RWPE1 (cell line): ENCODE measurements around the gene PDE4C.

ENCODE experiments used
- CTCF ChIA-PET: fragments of 350-600 bp; sonication (Branson Sonifier 250); formaldehyde crosslinking; extraction: SDS; loops from one replicate; lab custom pipeline; 2021; lab: Yijun Ruan, JAX
- POLR2A ChIA-PET: fragments of 400-600 bp; formaldehyde crosslinking; extraction: SDS; loops from one replicate; lab custom pipeline; 2020; ENCODE audit warnings: antibody characterized with exemption; ENCODE audit not compliant: low non-redundant PET; lab: Yijun Ruan, JAX
- DNase-seq: peaks from one replicate; pipeline ENCODE4 v3.0.0; 2012; ENCODE audit warnings: low spot score
- H3K27ac ChIP-seq: fragments of 450-650 bp; 2 replicates; pipeline ENCODE4 v1.5.1; 2017
- TF ChIP-seq, protein P1 (sequence below): fragments of 450-650 bp; conservative IDR thresholded peaks from 2 replicates; pipeline ENCODE4 v1.5.1; 2017; ENCODE audit warnings: low read depth, mild to moderate bottlenecking

The PDE4C gene

GRCh38 chr19:18196511-18196845, 29.8 kb downstream of the PDE4C start:
- TF ChIP-seq, protein P1, sequence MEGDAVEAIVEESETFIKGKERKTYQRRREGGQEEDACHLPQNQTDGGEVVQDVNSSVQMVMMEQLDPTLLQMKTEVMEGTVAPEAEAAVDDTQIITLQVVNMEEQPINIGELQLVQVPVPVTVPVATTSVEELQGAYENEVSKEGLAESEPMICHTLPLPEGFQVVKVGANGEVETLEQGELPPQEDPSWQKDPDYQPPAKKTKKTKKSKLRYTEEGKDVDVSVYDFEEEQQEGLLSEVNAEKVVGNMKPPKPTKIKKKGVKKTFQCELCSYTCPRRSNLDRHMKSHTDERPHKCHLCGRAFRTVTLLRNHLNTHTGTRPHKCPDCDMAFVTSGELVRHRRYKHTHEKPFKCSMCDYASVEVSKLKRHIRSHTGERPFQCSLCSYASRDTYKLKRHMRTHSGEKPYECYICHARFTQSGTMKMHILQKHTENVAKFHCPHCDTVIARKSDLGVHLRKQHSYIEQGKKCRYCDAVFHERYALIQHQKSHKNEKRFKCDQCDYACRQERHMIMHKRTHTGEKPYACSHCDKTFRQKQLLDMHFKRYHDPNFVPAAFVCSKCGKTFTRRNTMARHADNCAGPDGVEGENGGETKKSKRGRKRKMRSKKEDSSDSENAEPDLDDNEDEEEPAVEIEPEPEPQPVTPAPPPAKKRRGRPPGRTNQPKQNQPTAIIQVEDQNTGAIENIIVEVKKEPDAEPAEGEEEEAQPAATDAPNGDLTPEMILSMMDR = no peak
- DNase-seq = no peak
- POLR2A ChIA-PET = no interaction called here
- CTCF ChIA-PET = interaction anchor here (1.1 to 2.2 kb wide), 2 partner anchors 55 to 78 kb away, joined by 3 to 5 read pairs; no protein-coding TSS in a partner anchor
- H3K27ac ChIP-seq = peak overlapping the region; percentile 98

DNA sequence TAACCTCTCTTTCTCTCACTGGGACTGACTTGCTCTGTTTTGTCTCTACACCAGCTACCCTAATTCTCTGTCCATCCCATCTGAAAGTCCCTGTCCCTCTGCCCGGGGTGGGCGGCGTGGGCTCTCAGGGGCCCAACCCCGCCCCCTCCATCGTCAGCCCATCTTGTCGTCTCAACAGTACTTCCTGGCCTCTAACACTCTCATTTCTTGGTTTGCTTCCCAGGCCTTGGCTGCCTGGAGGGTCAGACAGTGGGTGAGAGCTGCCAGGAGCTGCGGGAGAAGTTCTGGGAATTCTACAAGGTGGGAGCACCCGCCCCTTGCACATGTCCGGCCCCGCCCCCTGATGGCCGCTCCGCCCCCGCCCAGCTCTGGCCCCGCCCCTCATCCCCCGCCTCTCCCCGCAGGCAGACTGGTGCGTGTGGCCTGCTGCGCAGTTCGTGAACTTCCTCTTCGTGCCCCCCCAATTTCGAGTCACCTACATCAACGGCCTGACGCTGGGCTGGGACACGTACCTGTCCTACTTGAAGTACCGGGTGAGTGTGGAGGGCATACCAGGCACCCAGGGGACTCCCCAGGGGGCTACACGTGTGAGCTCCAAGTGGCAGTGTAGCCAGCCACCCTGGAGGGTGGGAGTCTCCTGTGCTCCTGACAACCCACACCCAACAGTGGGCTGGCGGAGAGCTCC, 31.5 kb downstream of the PDE4C start:
- H3K27ac ChIP-seq = peak overlapping the region; percentile 98
- TF ChIP-seq, protein P1 = no peak
- POLR2A ChIA-PET = no interaction called here
- CTCF ChIA-PET = interaction anchor here (0.6 to 1.5 kb wide), 2 partner anchors 57 to 81 kb away, joined by 4 to 8 read pairs; no protein-coding TSS in a partner anchor
- peak; percentile 63 for DNase-seq

DNA sequence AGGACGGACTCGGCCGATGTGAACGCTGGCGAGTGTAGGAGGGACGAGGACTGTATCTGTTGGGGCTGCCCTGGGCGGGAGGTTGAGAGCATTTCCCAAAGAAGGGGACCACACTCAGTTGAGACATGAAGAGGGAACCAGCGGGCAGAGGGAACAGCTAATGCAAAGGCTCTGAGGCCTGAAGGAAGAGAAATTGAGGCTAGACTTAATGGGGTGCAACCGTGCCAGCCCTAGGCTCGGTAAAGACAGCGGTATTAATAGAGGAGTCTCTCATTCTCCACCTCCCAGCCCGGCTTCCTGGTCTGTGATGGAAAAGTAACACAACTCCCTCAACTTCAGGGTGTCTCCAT, 32.1 kb downstream of the PDE4C start:
- ChIA-PET POLR2A (no interaction called here), CTCF (interaction anchor here (1.5 kb wide), 1 partner anchor 58 kb away, joined by 8 read pairs; no protein-coding TSS in a partner anchor)
- no peak for DNase-seq
- H3K27ac ChIP-seq = peak overlapping the region; percentile 98
- TF ChIP-seq, protein P1 = no peak

GRCh38 chr19:18193388-18194180, 32.7 kb downstream of the PDE4C start:
- POLR2A ChIA-PET = interaction anchor here (0.5 to 1.0 kb wide), 4 partner anchors 9 to 81 kb away, joined by 3 to 7 read pairs (median 3); partner anchors contain the start of gene RAB3A
- CTCF ChIA-PET = interaction anchor here (1.5 kb wide), 1 partner anchor 58 kb away, joined by 8 read pairs; no protein-coding TSS in a partner anchor
- TF ChIP-seq, protein P1 = no peak
- H3K27ac ChIP-seq = peak overlapping the region; percentile 98
- DNase-seq = no peak

GRCh38 chr19:18192673-18193387, 33.4 kb downstream of the PDE4C start, which contains the start of gene MPV17L2:
MPV17L2 (plus strand) TSS chr19:18193218; CDS start chr19:18193282, 64 bp downstream.
- peak within 1 kb of the TSS; percentile 98 for H3K27ac ChIP-seq
- TF ChIP-seq, protein P1 = no peak
- peak; percentile 98 for DNase-seq
- POLR2A ChIA-PET = interaction anchor here (0.5 to 1.0 kb wide), 3 partner anchors 8 to 20 kb away, joined by 3 to 7 read pairs (median 3); partner anchors contain the start of gene RAB3A
- CTCF ChIA-PET = interaction anchor here (0.7 to 1.9 kb wide), 4 partner anchors 12 to 175 kb away, joined by 3 to 8 read pairs (median 4); no protein-coding TSS in a partner anchor

GRCh38 chr19:18191640-18192062, 34.6 kb downstream of the PDE4C start:
- CTCF ChIA-PET = interaction anchor here (0.9 to 1.9 kb wide), 4 partner anchors 13 to 196 kb away, joined by 3 to 8 read pairs (median 4); no protein-coding TSS in a partner anchor

More at GRCh38 chr19:18191640-18192062, 34.6 kb downstream of the PDE4C start:
- H3K27ac ChIP-seq = peak overlapping the region; percentile 98
- DNase-seq = no peak
- TF ChIP-seq, protein P1 = no peak
- POLR2A ChIA-PET = interaction anchor here (0.6 to 0.7 kb wide), 4 partner anchors 25 to 230 kb away, joined by 3 to 9 read pairs (median 6); no protein-coding TSS in a partner anchor
